Effector CD8-positive, alpha-beta T cell (primary cell): ENCODE data around the gene HOXC5.

Source experiments
- DNase-seq: peaks from one replicate; lab custom pipeline; 2025; lab: John Stamatoyannopoulos, UW

Gene HOXC5

GRCh38 chr12:54019924-54020590 is 12.8 kb upstream of the HOXC5 start:
- no peak for DNase-seq

- no peak for DNase-seq
Measured at GRCh38 chr12:54020591-54021405, 12.1 kb upstream of the HOXC5 start.

- DNase-seq = no peak
Measured at GRCh38 chr12:54021432-54022013, 11.3 kb upstream of the HOXC5 start.

- DNase-seq = no peak
Measured at GRCh38 chr12:54022960-54023884, 9.6 kb upstream of the HOXC5 start.

- DNase-seq = no peak
Measured at GRCh38 chr12:54024127-54024526, 8.7 kb upstream of the HOXC5 start.

GRCh38 chr12:54024581-54025305 is 8.1 kb upstream of the HOXC5 start:
- DNase-seq = no peak

- no peak for DNase-seq
Measured at GRCh38 chr12:54025499-54026405, 7.1 kb upstream of the HOXC5 start.

GRCh38 chr12:54026640-54027441 is 6.0 kb upstream of the HOXC5 start:
- no peak for DNase-seq

- no peak for DNase-seq
Measured at GRCh38 chr12:54027442-54027786, 5.4 kb upstream of the HOXC5 start.

GRCh38 chr12:54028314-54029201 is 4.3 kb upstream of the HOXC5 start, which contains the start of gene HOXC6:
HOXC6 (plus strand) TSS chr12:54028440; CDS start chr12:54028522, 82 bp downstream.
- no peak for DNase-seq

- no peak for DNase-seq
Measured at GRCh38 chr12:54029529-54030441, 3.1 kb upstream of the HOXC5 start.

GRCh38 chr12:54030442-54030801 is 2.4 kb upstream of the HOXC5 start:
- no peak for DNase-seq

- DNase-seq = no peak
Measured at GRCh38 chr12:54030889-54031471, 1.9 kb upstream of the HOXC5 start.

GRCh38 chr12:54031480-54031879 is 1.4 kb upstream of the HOXC5 start:
- no peak for DNase-seq

GRCh38 chr12:54032086-54032619 is 697 bp upstream of the HOXC5 start:
- DNase-seq = no peak

- no peak for DNase-seq
Measured at GRCh38 chr12:54033106-54033979, 493 bp downstream of the HOXC5 start.
